GM21447 (cell line): ENCODE results near the gene ANKRD28.
A peak's percentile ranks its signal among the peaks of the same experiment; 100 is the strongest.

Experiments
- ATAC-seq: cut with Tn5 transposase; IDR thresholded peaks from one replicate; pipeline ENCODE4 v1.9.1; 2021; ENCODE audit not compliant: unreplicated experiment

ANKRD28 gene

DNA sequence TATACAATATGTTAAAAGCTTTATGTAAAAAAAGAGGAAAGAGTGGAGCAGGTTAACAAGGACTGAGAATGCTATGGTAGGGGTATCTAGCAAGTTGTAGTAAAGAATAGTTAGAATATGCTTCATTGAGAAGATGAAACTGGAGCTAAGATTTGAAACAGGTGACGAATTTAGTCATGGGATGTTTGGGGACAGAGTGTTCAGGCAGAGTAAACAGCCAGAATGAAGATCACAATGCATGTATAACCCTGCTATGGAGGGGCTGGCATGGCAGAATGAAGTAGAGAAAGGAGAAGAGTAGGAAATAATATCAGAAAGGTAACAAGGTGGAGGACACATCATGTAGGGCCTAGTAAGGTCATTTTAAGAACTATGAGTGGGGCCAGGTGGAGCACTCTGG is 124.2 kb downstream of the ANKRD28 start:
- ATAC-seq, result no peak

DNA sequence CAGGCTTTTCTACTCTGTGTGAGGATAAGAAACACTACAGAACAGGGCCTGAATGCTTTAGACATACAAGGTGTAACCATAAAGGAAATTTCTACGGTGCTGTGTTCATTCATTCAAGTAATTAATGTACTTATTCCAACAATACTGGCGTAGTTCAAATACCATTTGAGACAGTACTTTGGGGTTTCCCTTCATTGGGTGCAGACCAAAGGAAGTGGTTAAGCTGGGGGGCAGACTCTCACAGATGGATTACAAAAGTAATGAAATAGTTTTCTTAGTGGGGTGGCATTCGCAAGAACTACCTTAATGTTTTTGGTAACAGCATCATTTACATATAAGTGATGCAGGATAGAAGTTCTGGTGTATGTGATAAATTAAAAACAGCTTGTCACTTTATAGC is 130.3 kb downstream of the ANKRD28 start:
- ATAC-seq, result no peak

DNA sequence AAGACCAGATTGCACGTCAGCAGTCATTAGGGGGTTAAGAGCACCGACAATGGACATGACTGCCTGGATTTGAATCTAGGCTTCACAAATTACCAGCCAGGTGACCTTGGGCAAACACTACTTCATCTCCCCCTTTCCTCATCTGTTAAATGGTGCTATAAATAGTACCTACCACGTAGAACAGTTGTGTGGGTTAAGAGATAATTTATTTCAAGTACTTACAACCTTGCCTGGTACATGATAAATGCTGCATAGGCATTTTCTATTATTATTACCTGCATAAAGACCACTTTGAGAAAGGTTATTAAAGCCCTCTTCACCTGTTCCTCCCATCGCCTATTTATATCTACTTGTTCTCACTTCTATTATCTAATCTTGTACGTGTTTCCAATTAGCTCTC is 131.5 kb downstream of the ANKRD28 start:
- no peak for ATAC-seq

DNA sequence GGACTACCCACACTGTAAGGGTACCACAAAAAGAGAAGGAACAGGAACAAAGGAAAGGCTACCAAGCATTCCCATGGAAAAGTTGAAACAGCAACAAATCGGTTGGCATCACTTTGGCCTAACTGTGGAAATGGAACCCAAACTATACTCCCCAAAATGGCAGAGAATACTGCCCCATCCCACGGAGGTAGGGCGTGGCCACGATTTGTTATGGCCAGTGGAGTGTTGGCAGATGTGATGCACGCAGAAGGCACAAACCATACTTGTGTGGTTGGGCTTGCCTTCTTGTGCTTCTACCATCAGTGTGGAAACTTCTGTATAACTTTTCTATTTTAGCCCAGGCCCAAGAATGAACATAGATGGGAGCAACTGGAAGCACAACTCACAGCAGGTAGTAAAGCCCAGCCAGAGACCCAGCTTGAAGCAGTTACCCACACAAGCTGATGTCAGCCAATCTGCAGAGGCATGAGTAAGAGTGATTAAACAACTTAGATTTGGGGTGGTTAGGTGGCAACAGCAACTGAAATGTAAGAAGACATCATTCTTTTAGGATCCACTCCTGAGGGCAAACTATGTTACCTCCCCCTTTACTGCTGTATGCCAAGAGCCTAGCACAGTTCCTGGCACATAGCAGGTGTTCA is 132.1 kb downstream of the ANKRD28 start:
- ATAC-seq, result no peak

DNA sequence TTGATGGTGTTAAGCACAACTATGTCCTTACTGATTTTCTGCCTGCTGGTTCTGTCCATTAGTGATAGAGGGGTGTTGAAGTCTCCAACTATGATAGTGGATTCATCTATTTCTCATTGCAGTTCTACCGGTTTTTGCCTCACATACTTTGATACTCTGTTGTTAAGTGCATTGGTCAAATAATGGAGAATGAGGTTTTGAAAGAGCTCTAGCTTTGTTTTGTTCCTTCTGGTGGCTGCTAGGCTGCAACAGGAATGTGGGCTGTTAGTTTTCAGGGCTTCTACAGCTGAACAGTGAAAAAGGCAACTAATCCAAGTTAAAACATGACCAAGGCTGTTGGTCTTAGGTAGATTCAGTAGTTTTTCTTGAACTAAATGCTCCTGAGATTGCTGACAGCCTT is 133.6 kb downstream of the ANKRD28 start:
- ATAC-seq, result no peak

DNA sequence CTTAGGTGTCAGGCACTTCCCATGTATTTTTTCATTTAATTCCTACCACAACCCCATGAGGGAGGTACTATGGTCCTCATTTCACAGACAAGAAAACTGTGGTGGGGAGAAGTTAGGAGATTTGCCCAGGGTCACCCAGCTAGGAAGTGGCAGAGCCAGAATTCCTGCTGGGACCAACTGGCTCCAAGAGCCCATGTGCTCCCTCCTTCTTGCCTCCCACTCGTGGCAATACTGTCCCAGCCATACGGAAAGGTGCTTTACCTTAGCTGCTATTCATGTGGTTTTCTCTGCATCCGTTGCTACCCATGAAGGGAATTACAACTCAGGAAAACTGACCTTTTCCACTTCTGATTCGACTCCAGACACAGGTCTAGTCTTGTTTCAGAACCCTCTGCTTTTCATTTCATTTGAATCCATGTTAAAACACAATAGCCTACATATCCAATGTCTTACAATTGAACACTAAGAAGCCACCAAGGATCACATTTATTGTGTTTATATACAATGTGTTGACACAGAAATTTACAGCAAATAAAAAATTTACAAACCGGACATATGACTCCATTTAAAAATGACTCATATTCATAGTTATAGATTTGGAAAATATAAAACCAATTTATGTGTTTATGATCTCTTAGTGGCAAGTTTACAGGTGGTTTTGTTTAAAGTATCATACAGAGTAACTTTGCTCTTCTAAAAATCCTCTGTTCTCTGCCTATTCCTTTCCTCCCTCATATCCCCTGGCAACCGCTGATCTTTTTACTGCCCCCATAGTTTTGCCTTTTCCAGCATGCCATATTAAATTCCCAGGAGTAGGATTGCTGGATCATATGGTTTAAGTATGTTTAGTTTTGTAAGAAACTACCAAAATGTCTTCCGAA is 137.5 kb downstream of the ANKRD28 start:
- no peak for ATAC-seq

DNA sequence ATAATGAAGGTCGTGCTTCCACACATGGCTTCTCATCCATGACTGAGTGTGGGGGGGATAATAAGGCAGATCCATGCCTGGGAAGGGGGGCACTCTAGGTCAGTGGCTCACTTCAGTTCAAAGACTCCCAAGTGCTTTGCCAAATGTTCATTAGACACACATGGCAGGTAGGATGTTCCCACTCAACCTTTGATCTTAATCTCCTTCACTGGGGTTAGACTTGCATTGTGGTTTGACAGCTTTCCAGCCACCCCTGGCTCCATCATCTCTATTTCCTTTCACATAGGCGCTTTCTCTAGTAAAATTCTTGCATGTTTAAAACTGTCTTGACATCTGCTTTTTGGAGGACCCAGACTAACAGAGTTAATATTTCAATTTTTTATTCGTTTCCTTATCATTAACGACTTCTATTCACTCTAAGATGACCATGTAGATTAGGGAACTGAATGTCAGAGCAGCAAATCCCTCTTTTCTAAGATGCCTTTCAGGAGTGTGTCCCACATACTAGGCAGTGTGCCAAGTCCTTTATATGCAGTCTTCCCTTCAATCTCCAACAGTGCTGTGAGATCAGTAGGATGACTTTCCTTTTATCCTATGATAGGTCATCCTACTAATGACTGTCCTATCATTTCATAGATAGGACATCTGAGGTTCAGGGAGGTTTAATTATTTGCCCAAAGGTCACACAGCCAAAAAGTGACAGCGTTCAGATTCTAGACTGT is 138.4 kb downstream of the ANKRD28 start:
- no peak for ATAC-seq

DNA sequence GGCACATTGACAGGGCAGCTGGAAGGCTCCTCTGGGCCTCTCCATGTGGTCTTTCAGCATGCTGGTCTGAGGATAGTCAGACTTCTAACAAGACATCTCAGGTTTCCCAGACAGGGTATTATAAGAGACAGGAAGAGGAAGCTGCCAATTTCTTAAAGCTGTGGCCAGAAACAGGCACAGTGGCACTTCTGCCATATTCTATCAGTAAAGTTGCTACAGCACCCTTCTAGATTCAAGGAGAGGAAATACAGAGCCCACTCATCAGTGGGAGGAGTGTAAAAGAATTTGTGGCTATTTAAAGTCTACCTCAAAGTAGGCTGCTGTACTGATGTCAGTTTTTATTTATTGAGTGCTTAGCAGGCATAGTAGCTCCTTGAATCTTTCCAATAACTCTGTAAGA is 140.8 kb downstream of the ANKRD28 start:
- ATAC-seq, result no peak

DNA sequence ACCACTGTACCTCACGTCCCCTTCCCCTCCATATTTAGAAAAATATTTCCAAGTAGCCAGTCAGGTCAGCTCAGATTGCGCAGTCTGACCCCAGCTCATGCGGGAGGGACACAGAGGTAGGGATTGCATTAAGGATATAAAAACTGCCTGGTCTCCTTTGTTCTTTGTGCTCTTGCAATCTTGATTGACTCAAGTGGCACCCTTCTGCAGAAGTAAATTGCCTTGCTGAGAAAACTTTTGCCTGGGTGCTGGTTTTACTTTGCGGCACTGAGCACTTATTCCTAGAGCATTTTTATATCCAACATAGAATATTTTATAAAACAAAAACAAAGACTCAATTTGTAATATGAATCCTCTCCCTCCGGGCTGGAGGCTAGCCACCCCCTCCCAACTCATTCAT is 141.4 kb downstream of the ANKRD28 start:
- no peak for ATAC-seq

DNA sequence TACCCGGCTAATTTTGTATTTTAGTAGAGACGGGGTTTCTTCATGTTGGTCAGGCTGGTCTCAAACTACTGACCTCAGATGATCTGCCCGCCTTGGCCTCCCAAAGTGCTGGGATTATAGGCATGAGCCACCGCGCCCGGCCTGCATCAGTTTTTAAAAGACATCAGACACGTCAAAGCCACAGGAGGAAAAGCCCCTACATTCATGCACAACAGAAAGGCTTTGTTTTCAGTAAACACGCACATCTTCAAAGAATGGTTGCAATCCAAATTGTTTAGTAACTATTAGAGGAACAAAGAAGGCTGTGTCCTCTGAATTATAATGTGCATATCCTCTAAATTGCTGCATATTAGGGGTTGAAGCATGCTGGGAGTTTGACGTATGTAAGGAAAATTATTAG is 142.9 kb downstream of the ANKRD28 start:
- no peak for ATAC-seq

DNA sequence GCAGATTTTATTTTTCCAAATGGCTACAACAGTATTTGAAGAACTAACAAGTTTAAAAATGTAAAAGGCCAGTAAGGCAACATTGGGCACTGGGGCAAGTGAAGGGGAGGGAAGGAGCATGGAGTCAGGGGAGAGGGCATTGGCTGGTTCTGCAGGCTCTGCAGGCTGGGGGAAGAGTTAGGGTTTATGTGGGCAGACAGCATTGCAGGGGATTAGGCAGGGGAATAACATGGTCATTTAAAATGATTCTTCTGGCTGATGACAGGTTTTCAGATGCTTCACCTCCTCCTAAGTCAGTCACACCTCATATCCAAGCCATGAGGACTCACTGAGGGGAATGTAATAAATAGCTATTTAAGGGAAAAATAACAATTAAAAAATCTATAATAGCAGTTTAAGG is 143.7 kb downstream of the ANKRD28 start:
- no peak for ATAC-seq

DNA sequence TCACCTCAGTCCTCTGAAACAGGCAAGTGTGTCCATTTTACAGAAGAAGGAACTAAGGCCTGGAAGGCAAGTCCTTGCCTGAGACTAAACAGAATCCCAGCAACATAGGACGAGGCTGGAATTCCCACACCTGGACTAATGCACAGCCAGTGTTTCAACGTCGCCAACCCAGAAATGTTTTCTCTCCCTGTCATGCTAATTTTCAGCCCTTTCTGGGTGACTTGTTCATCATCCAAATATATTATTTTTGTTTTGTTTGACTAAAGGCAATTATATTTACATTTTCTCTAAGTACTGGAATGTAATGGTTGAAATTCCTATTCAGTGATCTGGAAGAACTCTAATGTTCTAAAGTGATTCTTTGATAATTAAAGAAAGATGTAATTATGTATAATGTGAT is 144.5 kb downstream of the ANKRD28 start:
- no peak for ATAC-seq

DNA sequence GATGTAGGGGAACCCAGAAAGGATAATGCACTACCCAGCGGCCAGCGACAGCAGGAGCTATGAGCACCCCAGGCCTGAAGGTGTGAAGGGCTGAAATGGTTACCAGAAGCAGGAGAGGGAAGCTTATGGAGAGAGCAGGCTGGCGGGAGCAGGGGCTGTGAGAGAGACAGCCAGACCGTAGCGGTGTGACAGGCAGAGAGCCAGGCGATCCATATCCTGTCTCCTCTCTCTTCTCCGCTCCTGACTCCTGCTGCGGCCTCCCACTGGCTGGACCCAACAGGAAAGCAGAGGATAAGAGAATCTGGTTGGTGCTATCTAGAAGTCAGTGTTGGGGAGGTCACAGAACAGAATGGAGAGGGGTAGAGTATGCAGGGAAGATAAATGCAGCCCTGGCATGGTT is 146.4 kb downstream of the ANKRD28 start:
- no peak for ATAC-seq

DNA sequence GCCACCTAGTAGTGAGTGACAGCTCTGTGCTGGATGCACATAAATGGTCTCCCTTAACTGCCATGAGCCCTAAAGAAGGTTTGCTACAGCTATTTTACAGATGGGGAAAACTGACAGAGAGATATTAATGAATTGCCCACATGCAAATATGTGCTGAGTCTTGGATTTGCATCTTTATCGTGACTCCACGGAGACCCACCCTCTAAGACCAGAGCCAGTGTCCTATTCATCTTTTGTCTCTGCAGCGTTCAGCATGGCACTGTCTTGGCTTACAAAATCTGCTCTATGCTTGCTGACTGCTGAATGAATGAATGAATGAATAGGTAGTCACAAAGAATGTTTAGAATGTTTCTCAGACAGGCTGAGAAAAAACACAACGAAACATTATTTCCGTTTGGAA is 147.9 kb downstream of the ANKRD28 start:
- no peak for ATAC-seq

DNA sequence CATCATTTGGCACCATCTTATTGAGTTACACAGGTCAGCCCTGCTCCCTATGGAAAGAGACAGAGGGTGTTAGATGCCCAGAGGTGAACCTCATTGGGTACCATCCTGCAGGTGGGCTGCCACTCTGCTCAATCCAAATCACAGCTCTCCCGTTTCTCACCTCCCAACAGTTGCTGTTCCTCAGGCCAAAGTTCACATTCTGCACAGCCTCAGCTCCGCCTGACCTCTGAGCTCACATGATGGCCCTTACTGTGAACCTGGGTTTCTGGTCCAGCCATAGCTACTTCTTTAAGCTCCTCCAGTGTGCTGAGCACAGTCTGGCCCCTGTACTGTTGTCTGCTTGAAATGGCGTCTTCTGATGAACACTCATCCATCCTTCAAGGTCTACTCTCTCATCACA is 148.4 kb downstream of the ANKRD28 start:
- ATAC-seq, result no peak

DNA sequence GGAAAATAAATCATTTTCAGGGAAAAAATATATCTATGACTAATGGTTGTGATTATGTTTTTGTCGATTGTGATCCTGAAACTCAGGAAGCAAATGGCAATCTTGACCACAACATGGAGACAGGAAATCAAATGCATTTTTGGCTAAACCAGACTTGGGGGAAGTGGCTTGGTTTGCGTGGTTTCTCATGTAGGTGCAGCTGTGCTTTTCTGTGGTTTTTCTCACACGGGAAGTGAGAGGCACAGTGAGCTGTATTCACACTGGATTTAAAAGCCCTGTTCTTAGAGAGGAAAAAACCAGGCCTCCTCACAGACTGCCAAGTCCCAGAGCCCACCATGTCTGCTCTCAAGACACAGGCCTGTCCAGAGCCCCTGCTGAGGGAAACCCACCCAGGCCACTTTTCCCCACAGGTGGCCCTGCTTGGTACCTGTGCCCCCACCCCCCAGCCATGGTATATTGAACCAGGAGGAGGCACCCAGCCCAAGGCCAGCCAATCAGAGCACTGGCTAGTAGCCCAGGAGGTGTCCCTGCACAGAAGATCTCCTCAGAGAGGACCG is 150.1 kb downstream of the ANKRD28 start:
- ATAC-seq, result peak; percentile 93

DNA sequence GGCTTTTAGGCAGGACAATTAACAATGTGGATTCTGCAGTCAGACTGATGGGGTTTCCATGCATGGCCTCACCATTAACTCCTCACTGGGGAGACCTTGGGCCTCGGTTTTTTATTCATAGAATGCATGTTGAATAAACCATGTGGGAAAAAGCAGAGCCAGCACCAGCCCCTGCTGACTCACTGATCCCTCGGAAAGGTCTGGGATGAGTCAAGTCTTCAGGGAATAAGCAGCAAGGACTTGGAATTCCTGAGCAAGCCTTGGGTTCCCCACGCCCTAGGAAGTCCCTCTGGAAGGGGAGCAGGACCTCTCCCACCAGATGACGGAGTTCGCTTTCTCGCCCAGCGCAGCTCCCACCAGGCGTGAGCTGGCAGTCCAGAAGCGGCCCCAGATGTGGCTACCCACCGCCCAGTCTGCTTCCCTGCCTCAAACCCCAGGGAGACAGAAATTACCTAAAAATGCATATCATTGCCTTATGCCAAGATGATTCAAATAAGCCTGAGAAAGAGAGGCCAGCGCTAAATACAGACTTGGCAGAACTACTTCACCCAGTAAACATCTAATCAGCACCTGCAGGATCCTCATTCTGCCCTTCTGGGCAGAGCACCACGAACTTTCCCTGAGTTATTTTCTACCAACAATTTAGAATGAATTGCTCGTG is 150.8 kb downstream of the ANKRD28 start:
- ATAC-seq, result peak; percentile 14

DNA sequence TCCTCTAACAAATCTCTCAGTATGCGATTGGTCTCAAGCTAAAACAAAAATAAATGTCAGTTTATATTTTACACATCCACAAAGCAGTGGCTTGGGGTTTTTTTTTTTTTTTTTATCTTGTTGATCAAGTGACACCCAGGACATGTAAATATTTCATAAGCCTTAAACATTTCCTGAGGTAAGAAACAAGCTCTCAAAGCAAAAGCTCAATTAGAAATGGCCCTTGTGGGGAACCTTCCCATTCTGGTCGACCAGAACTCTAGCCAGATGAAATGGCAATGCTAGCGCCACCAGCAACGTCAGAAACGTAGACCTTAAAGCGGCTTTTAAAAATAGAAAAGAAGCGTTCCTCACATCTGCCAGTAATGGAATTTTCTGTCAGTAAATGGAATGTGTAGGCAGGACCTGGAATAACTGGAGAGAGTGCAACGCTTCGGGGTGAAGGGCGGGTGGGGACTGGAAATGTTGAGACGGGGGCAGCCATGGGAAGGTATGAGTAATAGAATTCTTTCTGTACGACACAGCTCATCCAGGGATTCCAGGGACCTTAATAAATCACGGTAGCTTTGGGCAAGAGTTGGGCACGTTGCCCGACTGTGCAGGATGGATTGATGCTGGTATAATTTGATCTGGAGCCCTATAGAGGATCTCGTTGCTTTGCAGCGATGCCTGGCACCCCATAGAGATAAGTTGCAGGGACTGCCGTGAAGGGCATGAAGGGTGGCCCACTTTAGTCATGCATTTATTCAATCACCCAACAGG is 151.9 kb downstream of the ANKRD28 start:
- ATAC-seq, result no peak

DNA sequence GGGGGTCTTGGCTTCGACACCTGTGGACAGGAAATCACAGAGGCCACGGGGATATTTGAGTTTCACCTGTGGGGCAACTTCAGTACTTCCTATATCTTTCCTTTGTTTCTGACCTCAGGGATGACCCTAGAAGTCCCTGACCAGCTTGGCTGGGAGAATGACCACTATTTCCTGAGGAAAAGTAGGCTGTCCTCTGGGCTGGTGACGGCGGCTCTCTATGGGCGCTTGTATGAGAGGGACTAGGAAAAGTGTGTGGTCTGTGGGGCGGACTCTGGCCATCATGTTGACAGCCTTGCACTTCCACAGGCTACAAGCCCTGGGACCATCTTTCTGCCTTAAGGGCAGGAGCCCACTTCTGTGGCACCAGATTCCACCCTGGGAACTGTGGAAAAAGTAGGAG is 152.5 kb downstream of the ANKRD28 start:
- no peak for ATAC-seq

DNA sequence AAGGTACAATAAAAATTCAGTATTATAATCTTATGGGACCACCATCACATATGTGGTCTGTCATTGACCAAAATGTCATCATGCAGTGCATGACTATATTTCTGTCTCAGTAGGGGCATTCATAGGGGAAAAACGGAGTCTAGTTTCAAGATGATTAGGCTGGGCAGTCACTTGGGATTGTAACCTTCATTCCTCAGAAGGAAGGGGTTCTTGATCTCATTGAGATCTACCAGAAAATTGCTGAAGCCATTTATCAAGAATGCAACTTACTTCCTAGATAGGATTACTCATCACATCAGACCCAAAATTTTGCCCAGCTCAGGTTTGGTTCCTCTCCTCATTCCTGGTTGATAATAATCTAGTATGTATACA is 158.9 kb downstream of the ANKRD28 start:
- ATAC-seq, result no peak
